Spleen (tissue), 11 donors: Measurements from ENCODE around the gene NRN1L. TPM values are rescaled to one million over a fixed set of nuclear protein-coding genes. Genes with fewer than 3 reads are reported as not detected.

ENCODE experiments used
- DNase-seq: peaks from one replicate; pipeline ENCODE4 v3.0.0-alpha.2; 2020
- H3K27ac ChIP-seq, 8 donors: fragments of 200-600 bp; sonication (generic) in 7 of 8; 1 replicate in 4 of 8; 2 replicates in 4 of 8; pipeline versions ENCODE4 v1.5.0 to v1.8.0; 2016 to 2021; ENCODE audit warnings: inconsistent platforms in 4 of 8, mild to moderate bottlenecking in 4 of 8, moderate library complexity in 1 of 8
- H3K27me3 ChIP-seq, 7 donors: fragments of 200-600 bp; sonication (generic) in 6 of 7; replicated peaks in 1 of 7; 1 replicate in 4 of 7; 2 replicates in 3 of 7; pipeline versions ENCODE4 v1.5.0 to v1.8.0; 2016 to 2021; ENCODE audit warnings: inconsistent platforms in 3 of 7, mild to moderate bottlenecking in 1 of 7
- H3K36me3 ChIP-seq, 6 donors: fragments of 200-600 bp; sonication (generic) in 5 of 6; 1 replicate in 4 of 6; 2 replicates in 2 of 6; pipeline versions ENCODE4 v1.5.0 to v1.8.0; 2016 to 2021; ENCODE audit warnings: inconsistent platforms in 2 of 6
- H3K4me1 ChIP-seq, 6 donors: fragments of 200-600 bp; sonication (generic) in 5 of 6; 1 replicate in 3 of 6; 2 replicates in 3 of 6; pipeline versions ENCODE4 v1.5.0 to v1.8.0; 2016 to 2021; ENCODE audit warnings: inconsistent platforms in 3 of 6
- H3K4me3 ChIP-seq, 8 donors: fragments of 200-600 bp; sonication (generic) in 7 of 8; 1 replicate in 4 of 8; 2 replicates in 4 of 8; pipeline versions ENCODE4 v1.5.0 to v1.8.0; 2016 to 2021; ENCODE audit warnings: inconsistent platforms in 4 of 8, mild to moderate bottlenecking in 4 of 8, moderate library complexity in 2 of 8
- H3K9me3 ChIP-seq, 8 donors: fragments of 200-600 bp; sonication (generic) in 7 of 8; 1 replicate in 4 of 8; 2 replicates in 4 of 8; pipeline versions ENCODE4 v1.5.0 to v1.8.0; 2016 to 2021; ENCODE audit warnings: inconsistent platforms in 4 of 8
- POLR2A ChIP-seq, 3 donors: fragments of 450-650 bp; IDR thresholded peaks; one replicate each; pipeline ENCODE4 v1.5.1; 2017; ENCODE audit warnings: antibody characterized with exemption in 3 of 3, mild to moderate bottlenecking in 1 of 3
- POLR2AphosphoS5 ChIP-seq, 3 donors: sonication (generic); formaldehyde crosslinking; IDR thresholded peaks; one replicate each; pipeline ENCODE4 v1.5.1; 2017; ENCODE audit warnings: antibody characterized with exemption in 3 of 3
- WGBS, 5 donors: extraction: QIAGEN DNeasy Blood & Tissue Kit in 3 of 5; methylation state at CpG; one replicate each; pipeline versions ENCODE4 v1.1.5 to v1.1.7; 2013 to 2018; 5-methylcytosine and 5-hydroxymethylcytosine counted together
- intact Hi-C: fragments of 100-400 bp; cut with DNase I; formaldehyde crosslinking; loops from one replicate; pipeline ENCODE4 v1.15.0; 2023; ENCODE audit warnings: low total_unique reads
- polyA plus RNA-seq, 3 donors: library from polyadenylated mRNA; stranded (reverse); fragments of 200-250 nt; gene quantifications; one replicate each; pipeline ENCODE4 v1.2.1, GENCODE V29; 2013
- total RNA-seq, 7 donors: library from RNA; depleted of rRNA in 3 of 7; stranded (reverse); fragments of >200 nt in 3 of 7; fragmentation: NEBNext Ultra II Directional in 4 of 7; extraction: Animal tissue kit (Norgen Biotek cat#: 25700) in 4 of 7; gene quantifications; one replicate each; pipeline versions ENCODE4 v1.1.0 to v1.2.1, GENCODE V29; 2016 to 2021
- TF ChIP-seq, protein P1 (sequence below), 11 experiments: fragments of 200-600 bp in 7 of 11; fragments of 450-650 bp in 4 of 11; sonication (generic) in 4 of 11; IDR thresholded peaks in 8 of 11; conservative IDR thresholded peaks in 3 of 11; 1 replicate in 7 of 11; 2 replicates in 4 of 11; pipeline versions ENCODE4 v1.4.0 to v1.8.0; 2016 to 2021; ENCODE audit warnings: antibody characterized with exemption in 11 of 11, inconsistent platforms in 4 of 11, mild to moderate bottlenecking in 1 of 11
- donor health status: healthy with polysubstance abuse.
- donor health status: DM: no; HTN: no; CAD: no; lungs with moderate emphysema.
- donor health status: DM: no; HTN: no; CAD: no.
- donor health status: Bipolar disorder and iron deficiency.
- donor health status: healthy.
- donor health status: DM: no; HTN: no; CAD: no.
- donor health status: DM: yes; HTN: yes; CAD: no.

The NRN1L gene
- total and polyA plus RNA-seq, 10 donors, result 0.60 to 6.2 (median 3.0) TPM; not detected in 2

DNA sequence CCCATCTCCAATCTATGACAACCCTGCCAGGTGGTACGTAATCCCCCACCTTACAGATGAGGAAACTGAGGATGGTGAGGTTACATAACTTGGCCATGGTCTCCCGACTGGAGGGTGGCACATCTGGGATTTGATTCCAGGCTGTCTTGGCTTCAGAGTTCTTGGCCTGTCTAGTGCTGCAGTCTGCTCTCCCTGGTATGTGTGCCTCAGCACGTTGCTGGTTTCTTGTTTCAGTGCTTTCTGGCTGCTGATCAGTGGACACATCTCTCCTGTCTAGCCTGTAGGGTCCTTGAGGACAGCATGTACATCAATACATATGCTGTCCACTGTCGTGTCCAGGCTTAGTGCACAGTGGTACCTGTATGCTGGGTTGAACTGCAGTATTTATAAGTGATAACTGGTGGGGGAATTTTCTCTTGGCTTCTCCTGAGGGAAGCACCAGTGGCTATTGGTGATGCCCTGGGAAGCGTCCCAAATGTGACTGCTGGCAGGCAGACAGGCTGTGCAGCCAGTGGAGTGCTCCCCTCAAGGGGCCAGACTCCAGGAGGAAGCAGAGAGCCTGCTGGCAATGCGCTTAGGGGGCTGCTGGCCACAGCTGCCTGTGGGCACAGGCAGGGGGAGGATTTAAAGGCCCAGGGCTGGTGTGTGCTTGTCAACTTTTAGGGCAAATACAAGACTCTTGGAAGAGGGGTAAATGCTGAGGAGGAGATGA is 32.6 kb downstream of the NRN1L start:
- Histone ChIP-seq H3K9me3 (no peaks in the 10 kb centered on the region), H3K27me3 (no peaks in the 10 kb centered on the region), H3K4me3 (no peak overlapping the region), H3K27ac (no peak overlapping the region), H3K4me1 (peaks cover 0 to 27% (median 8%) of the 10 kb centered on the region in 6 donors), H3K36me3 (peaks cover 0 to 98% (median 11%) of the 10 kb centered on the region in 6 donors)
- DNase-seq, result no peak
- no peak for TF ChIP-seq POLR2A (IDR thresholded peaks at IDR 0.05)
- TF ChIP-seq, protein P1, sequence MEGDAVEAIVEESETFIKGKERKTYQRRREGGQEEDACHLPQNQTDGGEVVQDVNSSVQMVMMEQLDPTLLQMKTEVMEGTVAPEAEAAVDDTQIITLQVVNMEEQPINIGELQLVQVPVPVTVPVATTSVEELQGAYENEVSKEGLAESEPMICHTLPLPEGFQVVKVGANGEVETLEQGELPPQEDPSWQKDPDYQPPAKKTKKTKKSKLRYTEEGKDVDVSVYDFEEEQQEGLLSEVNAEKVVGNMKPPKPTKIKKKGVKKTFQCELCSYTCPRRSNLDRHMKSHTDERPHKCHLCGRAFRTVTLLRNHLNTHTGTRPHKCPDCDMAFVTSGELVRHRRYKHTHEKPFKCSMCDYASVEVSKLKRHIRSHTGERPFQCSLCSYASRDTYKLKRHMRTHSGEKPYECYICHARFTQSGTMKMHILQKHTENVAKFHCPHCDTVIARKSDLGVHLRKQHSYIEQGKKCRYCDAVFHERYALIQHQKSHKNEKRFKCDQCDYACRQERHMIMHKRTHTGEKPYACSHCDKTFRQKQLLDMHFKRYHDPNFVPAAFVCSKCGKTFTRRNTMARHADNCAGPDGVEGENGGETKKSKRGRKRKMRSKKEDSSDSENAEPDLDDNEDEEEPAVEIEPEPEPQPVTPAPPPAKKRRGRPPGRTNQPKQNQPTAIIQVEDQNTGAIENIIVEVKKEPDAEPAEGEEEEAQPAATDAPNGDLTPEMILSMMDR (IDR thresholded peaks at IDR 0.05 in 8 of 11, conservative IDR thresholded peaks at IDR 0.05 in 3 of 11), result no peak
- no peak for TF ChIP-seq POLR2AphosphoS5 (IDR thresholded peaks at IDR 0.05)
- intact Hi-C loops, result no loop called here
- 79 to 91% (median 81%) methylated on average over 5 to 6 of the region's 6 CpGs for WGBS, 5 donors

DNA sequence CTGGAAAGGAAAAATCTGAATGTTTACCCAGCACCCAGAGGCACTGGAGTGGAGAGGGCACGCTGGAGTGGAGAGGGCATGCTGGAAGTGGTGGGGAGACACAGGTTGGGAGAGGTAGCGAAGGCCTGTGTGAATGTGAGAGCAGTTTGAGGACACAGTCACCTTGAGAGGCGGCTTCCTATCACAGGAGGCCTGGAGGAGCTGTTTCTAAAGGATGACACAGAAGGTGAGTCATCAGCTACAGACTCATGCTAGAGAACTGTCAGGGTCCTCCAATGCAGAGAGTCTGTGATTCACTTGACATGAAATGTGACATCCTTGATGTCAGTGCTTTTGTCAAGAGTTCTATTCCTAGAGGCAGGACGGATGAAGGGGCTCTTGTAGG is 33.2 kb downstream of the NRN1L start:
- no peak overlapping the region for H3K4me3 ChIP-seq
- peaks cover 0 to 98% (median 11%) of the 10 kb centered on the region in 6 donors for H3K36me3 ChIP-seq
- no peak overlapping the region for H3K27ac ChIP-seq
- TF ChIP-seq, protein P1 (IDR thresholded peaks at IDR 0.05 in 8 of 11, conservative IDR thresholded peaks at IDR 0.05 in 3 of 11), result no peak
- TF ChIP-seq POLR2A (IDR thresholded peaks at IDR 0.05) (no peak), POLR2AphosphoS5 (IDR thresholded peaks at IDR 0.05) (no peak)
- no peak for DNase-seq
- H3K4me1 ChIP-seq, result peaks cover 0 to 27% (median 8%) of the 10 kb centered on the region in 6 donors
- 82 to 93% (median 90%) methylated on average over 4 of the region's 4 CpGs for WGBS, 5 donors
- intact Hi-C loops, result no loop called here
- H3K9me3 ChIP-seq, result no peaks in the 10 kb centered on the region
- H3K27me3 ChIP-seq, result no peaks in the 10 kb centered on the region

DNA sequence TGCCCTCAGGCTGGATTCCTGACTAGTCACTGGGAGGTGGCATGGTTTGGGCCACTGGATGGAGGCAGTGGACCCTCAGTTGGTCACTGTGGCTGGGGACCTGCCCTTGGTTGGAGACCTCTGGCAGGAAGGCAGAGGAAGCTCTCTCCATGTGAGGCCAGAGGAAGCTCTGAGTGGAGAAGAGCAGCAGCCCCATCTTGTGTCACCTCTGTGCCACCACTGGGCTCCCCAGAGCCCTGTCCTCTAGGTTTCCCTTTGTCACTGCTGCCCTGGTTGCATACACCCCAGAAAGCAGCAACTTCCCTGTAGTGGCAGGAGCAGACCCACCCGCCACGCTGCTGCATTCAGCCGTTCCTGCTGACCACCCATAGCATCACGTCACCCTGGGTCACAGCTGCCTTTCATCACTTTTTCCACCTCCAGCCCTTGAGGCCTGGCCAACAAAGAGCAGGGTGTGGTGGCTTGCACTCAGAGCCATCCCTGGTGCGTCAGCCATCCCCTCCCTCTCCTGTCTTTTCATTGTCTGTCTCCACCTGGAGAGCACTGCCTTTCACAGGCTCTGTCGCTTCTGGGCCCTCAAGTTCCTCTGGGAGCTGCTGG is 35.0 kb downstream of the NRN1L start:
- no peaks in the 10 kb centered on the region for H3K27me3 ChIP-seq
- TF ChIP-seq POLR2A (IDR thresholded peaks at IDR 0.05) (no peak), POLR2AphosphoS5 (IDR thresholded peaks at IDR 0.05) (no peak)
- TF ChIP-seq, protein P1 (IDR thresholded peaks at IDR 0.05 in 8 of 11, conservative IDR thresholded peaks at IDR 0.05 in 3 of 11), result no peak
- H3K4me1 ChIP-seq, result peaks cover 0 to 34% (median 11%) of the 10 kb centered on the region in 6 donors
- no peak overlapping the region for H3K4me3 ChIP-seq
- DNase-seq, result no peak
- intact Hi-C loops, result loop anchor here (10.0 kb wide), 1 partner anchor 245 kb away; no protein-coding TSS in a partner anchor
- peaks cover 0 to 98% (median 12%) of the 10 kb centered on the region in 6 donors for H3K36me3 ChIP-seq
- WGBS, 5 donors, result 81 to 95% (median 88%) methylated on average over 6 of the region's 6 CpGs
- no peak overlapping the region for H3K27ac ChIP-seq
- no peaks in the 10 kb centered on the region for H3K9me3 ChIP-seq

DNA sequence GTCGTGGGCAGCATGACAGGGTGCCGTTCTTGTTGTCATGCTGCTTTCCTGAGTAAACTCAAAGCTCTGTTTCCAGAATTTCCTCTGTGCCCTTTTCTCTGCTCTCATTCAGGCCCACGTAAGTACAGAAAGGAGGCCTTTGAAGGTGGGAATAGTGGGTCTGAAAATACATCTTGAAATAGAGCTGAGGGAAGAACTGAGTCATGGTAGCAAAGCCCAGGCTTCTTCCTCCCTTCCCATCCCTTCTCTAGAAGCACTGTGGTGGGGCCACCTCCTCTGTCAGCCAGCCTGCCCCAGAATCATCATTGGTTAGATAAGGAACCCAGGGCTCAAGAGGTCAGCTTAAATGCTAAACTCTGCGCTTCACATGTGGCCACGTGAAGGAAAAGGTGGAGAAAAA is 37.5 kb downstream of the NRN1L start:
- DNase-seq, result no peak
- no peak overlapping the region for H3K27ac ChIP-seq
- intact Hi-C loops, result loop anchor here (10.0 kb wide), 1 partner anchor 247 kb away; no protein-coding TSS in a partner anchor

More for the DNA sequence above, 37.5 kb downstream of the NRN1L start:
- Histone ChIP-seq H3K9me3 (no peaks in the 10 kb centered on the region), H3K4me1 (peaks cover 5 to 47% (median 26%) of the 10 kb centered on the region in 6 donors), H3K27me3 (no peaks in the 10 kb centered on the region), H3K4me3 (no peak overlapping the region), H3K36me3 (peaks cover 0 to 94% (median 6%) of the 10 kb centered on the region in 6 donors)
- 70 to 88% (median 83%) methylated on average over 5 of the region's 5 CpGs for WGBS, 5 donors
- TF ChIP-seq POLR2A (IDR thresholded peaks at IDR 0.05), result no peak
- TF ChIP-seq, protein P1 (IDR thresholded peaks at IDR 0.05 in 8 of 11, conservative IDR thresholded peaks at IDR 0.05 in 3 of 11), result no peak
- TF ChIP-seq POLR2AphosphoS5 (IDR thresholded peaks at IDR 0.05), result no peak
